ENCODE results near the gene OR9A4. TPM values are rescaled to one million over a fixed set of nuclear protein-coding genes. Genes with fewer than 3 reads are reported as not detected.

OR9A4 gene
- total RNA-seq (2021), result not detected in 2 replicates
- percentile 18 among the genes with signal in this experiment for Bru-seq, nascent RNA
- BruChase-seq, experiment 1, labeled RNA remaining after a 2-hour chase, result percentile 26 among the genes with signal in this experiment
- percentile 38 among the genes with signal in this experiment for BruChase-seq, experiment 2, labeled RNA remaining after a 6-hour chase
- long read RNA-seq, result 0 reads

DNA sequence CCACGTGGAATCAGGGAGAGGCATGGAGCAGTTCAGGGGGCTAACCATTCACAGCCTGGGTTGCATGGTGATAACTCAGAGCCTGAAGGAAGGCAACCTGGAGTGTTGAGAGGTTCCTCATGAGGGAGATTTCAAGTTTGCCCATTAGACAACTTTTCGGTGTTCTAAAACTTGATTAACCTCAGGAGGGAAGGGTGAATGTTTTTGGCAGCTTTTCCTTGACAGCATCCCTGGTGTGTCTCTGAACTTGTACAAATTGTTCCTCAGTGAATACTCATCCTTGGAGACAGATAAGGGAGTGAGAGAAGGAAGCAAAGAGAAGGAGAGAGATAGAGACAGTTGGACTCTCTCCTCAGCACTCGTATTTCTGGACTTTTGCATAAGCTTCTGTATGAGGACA lies at the start of gene OR9A4:
Gene OR9A4, plus strand, starts transcription at position 301 of the 400 bp plus-strand sequence. CDS start 2,477 bp downstream, outside the sequence.
- TF ChIP-seq EZH2 (IDR thresholded peaks at IDR 0.05; ENCODE audit: borderline replicate concordance, low read depth, low read length, poor library complexity, severe bottlenecking), result no peak
- TF ChIP-seq CTCF (conservative IDR thresholded peaks at IDR 0.05; ENCODE audit: low read depth, low read length), result no peak
- H3K9me3 ChIP-seq (ENCODE audit: low read depth, low read length, poor library complexity, severe bottlenecking), result no peaks in the 10 kb centered on the region
- H3K27ac ChIP-seq (ENCODE audit: low read depth, low read length, poor library complexity, severe bottlenecking), result no peak within 1 kb of the TSS
- intact Hi-C loops (cut with micrococcal nuclease; ENCODE audit: unreplicated experiment), result no loop called here
- ChIA-PET POLR2A (ENCODE audit: low non-redundant PET) (no interaction called here), CTCF (no interaction called here)
- H3K36me3 ChIP-seq (ENCODE audit: insufficient read depth, low read length, poor library complexity, severe bottlenecking), result no peaks in the 10 kb centered on the region
- H3K4me3 ChIP-seq (ENCODE audit: low read depth, low read length, poor library complexity, severe bottlenecking), result no peak within 1 kb of the TSS
- no TSS peak for BruUV-seq (replicated peaks)
- no peak for DNase-seq (ENCODE audit: low spot score)
- no peaks in the 10 kb centered on the region for H3K27me3 ChIP-seq (replicated peaks; ENCODE audit: insufficient read depth, low read depth, low read length, poor library complexity)
- no peaks in the 10 kb centered on the region for H3K4me1 ChIP-seq (ENCODE audit: insufficient read depth, low read length, poor library complexity, severe bottlenecking)

GRCh38 chr7:141866974-141867373 lies 49.2 kb upstream of the OR9A4 start:
- intact Hi-C loops (cut with micrococcal nuclease; ENCODE audit: unreplicated experiment), result no loop called here
- TF ChIP-seq EZH2 (IDR thresholded peaks at IDR 0.05; ENCODE audit: borderline replicate concordance, low read depth, low read length, poor library complexity, severe bottlenecking) (no peak), CTCF (conservative IDR thresholded peaks at IDR 0.05; ENCODE audit: low read depth, low read length) (no peak)
- BruUV-seq (replicated peaks), result no TSS peak
- Histone ChIP-seq H3K4me1 (ENCODE audit: insufficient read depth, low read length, poor library complexity, severe bottlenecking) (no peaks in the 10 kb centered on the region), H3K4me3 (ENCODE audit: low read depth, low read length, poor library complexity, severe bottlenecking) (no peak overlapping the region), H3K27ac (ENCODE audit: low read depth, low read length, poor library complexity, severe bottlenecking) (no peak overlapping the region), H3K36me3 (ENCODE audit: insufficient read depth, low read length, poor library complexity, severe bottlenecking) (no peaks in the 10 kb centered on the region), H3K9me3 (ENCODE audit: low read depth, low read length, poor library complexity, severe bottlenecking) (peaks cover 4% of the 10 kb centered on the region), H3K27me3 (replicated peaks; ENCODE audit: insufficient read depth, low read depth, low read length, poor library complexity) (no peaks in the 10 kb centered on the region)
- ChIA-PET POLR2A (ENCODE audit: low non-redundant PET) (no interaction called here), CTCF (no interaction called here)
- DNase-seq (ENCODE audit: low spot score), result no peak

DNA sequence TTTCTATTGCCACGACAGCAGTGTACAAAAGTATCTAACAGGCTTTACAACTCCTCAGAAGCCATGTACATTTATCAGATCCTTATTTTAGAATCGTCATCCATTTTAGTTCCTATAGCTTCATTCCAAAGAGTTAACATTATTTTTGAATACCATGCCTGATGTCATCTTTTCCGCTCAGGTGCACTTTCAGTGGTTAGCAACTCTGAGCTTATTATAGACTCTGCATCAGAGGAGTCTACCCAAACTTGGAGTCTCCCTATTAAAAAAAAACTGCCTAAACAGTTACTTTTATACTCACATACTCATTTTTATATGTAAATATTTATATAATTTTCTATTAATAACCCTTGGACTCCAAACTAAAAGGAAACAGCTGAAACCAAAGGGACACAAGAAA lies 43.3 kb upstream of the OR9A4 start:
- POLR2A ChIA-PET (ENCODE audit: low non-redundant PET), result no interaction called here

More for the DNA sequence above, 43.3 kb upstream of the OR9A4 start:
- no peak for TF ChIP-seq CTCF (conservative IDR thresholded peaks at IDR 0.05; ENCODE audit: low read depth, low read length)
- TF ChIP-seq EZH2 (IDR thresholded peaks at IDR 0.05; ENCODE audit: borderline replicate concordance, low read depth, low read length, poor library complexity, severe bottlenecking), result no peak
- H3K36me3 ChIP-seq (ENCODE audit: insufficient read depth, low read length, poor library complexity, severe bottlenecking), result no peaks in the 10 kb centered on the region
- no peaks in the 10 kb centered on the region for H3K27me3 ChIP-seq (replicated peaks; ENCODE audit: insufficient read depth, low read depth, low read length, poor library complexity)
- no peaks in the 10 kb centered on the region for H3K4me1 ChIP-seq (ENCODE audit: insufficient read depth, low read length, poor library complexity, severe bottlenecking)
- no peak overlapping the region for H3K27ac ChIP-seq (ENCODE audit: low read depth, low read length, poor library complexity, severe bottlenecking)
- H3K9me3 ChIP-seq (ENCODE audit: low read depth, low read length, poor library complexity, severe bottlenecking), result no peaks in the 10 kb centered on the region
- BruUV-seq (replicated peaks), result no TSS peak
- H3K4me3 ChIP-seq (ENCODE audit: low read depth, low read length, poor library complexity, severe bottlenecking), result no peak overlapping the region
- CTCF ChIA-PET, result no interaction called here
- intact Hi-C loops (cut with micrococcal nuclease; ENCODE audit: unreplicated experiment), result no loop called here
- no peak for DNase-seq (ENCODE audit: low spot score)
